Heart left ventricle (tissue), 16 donors: ENCODE results near the gene PPP4R2. TPM values are rescaled to one million over a fixed set of nuclear protein-coding genes. Genes with fewer than 3 reads are reported as not detected.

Source experiments
- ATAC-seq, 4 donors: fragments of 200-7000 bp; cut with Tn5 transposase; one replicate each; pipeline ENCODE4 v1.9.1; 2020 to 2022; ENCODE audit warnings: moderate library complexity in 4 of 4, mild to moderate bottlenecking in 3 of 4, moderate number of reproducible peaks in 1 of 4
- DNase-seq, 5 donors: peaks; one replicate each; pipeline ENCODE4 v3.0.0-alpha.2; 2020
- H3K27ac ChIP-seq, 12 donors: fragments of 200-600 bp; sonication (generic) in 4 of 12; one replicate each; pipeline versions ENCODE4 v1.5.0 to v1.8.0; 2016 to 2022; ENCODE audit warnings: mild to moderate bottlenecking in 2 of 12
- H3K27me3 ChIP-seq, 9 donors: fragments of 200-600 bp; sonication (generic) in 2 of 9; one replicate each; pipeline versions ENCODE4 v1.5.1 to v1.8.0; 2016 to 2022; ENCODE audit warnings: mild to moderate bottlenecking in 3 of 9
- H3K36me3 ChIP-seq, 9 donors: fragments of 200-600 bp; sonication (generic) in 2 of 9; one replicate each; pipeline versions ENCODE4 v1.5.0 to v1.8.0; 2018 to 2022; ENCODE audit warnings: mild to moderate bottlenecking in 2 of 9
- H3K4me1 ChIP-seq, 12 donors: fragments of 200-600 bp; sonication (generic) in 4 of 12; one replicate each; pipeline versions ENCODE4 v1.5.0 to v1.8.0; 2016 to 2022; ENCODE audit warnings: mild to moderate bottlenecking in 3 of 12
- H3K4me3 ChIP-seq, 12 donors: fragments of 200-600 bp; sonication (generic) in 4 of 12; one replicate each; pipeline versions ENCODE4 v1.5.0 to v1.8.0; 2017 to 2022; ENCODE audit warnings: mild to moderate bottlenecking in 9 of 12, moderate library complexity in 4 of 12
- H3K9me3 ChIP-seq, 12 donors: fragments of 200-600 bp; sonication (generic) in 4 of 12; one replicate each; pipeline versions ENCODE4 v1.5.0 to v1.8.0; 2016 to 2022; ENCODE audit warnings: mild to moderate bottlenecking in 1 of 12
- CTCF ChIP-seq, 12 donors: fragments of 200-600 bp; sonication (generic) in 4 of 12; IDR thresholded peaks; one replicate each; pipeline versions ENCODE4 v1.5.0 to v1.8.0; 2018 to 2022; ENCODE audit warnings: antibody characterized with exemption in 12 of 12, mild to moderate bottlenecking in 5 of 12
- POLR2A ChIP-seq, 2 donors: fragments of 450-650 bp; IDR thresholded peaks; one replicate each; pipeline ENCODE4 v1.6.1; 2017; ENCODE audit warnings: antibody characterized with exemption in 2 of 2, mild to moderate bottlenecking in 2 of 2, moderate library complexity in 2 of 2
- WGBS, 4 donors: extraction: QIAGEN DNeasy Blood & Tissue Kit in 2 of 4; methylation state at CpG; one replicate each; pipeline versions ENCODE4 v1.1.5 to v1.1.7; 2013 to 2018; 5-methylcytosine and 5-hydroxymethylcytosine counted together
- intact Hi-C, 10 donors: fragments of 100-400 bp; cut with DNase I; formaldehyde crosslinking; loops; one replicate each; pipeline versions ENCODE4 v1.11.1 to v1.14.2; 2022
- long read RNA-seq, 3 donors: library from polyadenylated mRNA; unstranded; transcript quantifications; one replicate each; pipeline ENCODE4 v2.0.0, GENCODE V29; 2020 to 2021
- polyA plus RNA-seq, 2 donors: library from polyadenylated mRNA; stranded (reverse); fragments of 200-250 nt; gene quantifications; one replicate each; pipeline ENCODE4 v1.2.3, GENCODE V29; 2013
- total RNA-seq, 9 donors: library from RNA; depleted of rRNA in 2 of 9; stranded (reverse); fragments of >200 nt in 2 of 9; fragmentation: NEBNext Ultra II Directional in 3 of 9; extraction: Animal tissue kit (Norgen Biotek cat#: 25700) in 3 of 9; gene quantifications; one replicate each; pipeline versions ENCODE4 v1.1.0 to v1.2.4, GENCODE V29; 2016 to 2023
- donor health status: ischemic (EF 13 %, LVEDD 7.1; RV severe dilation, severe dysfunction).
- donor health status: healthy with polysubstance abuse.
- donor health status: DM: no; HTN: yes; CAD: no.
- donor health status: DM: no; HTN: no; CAD: no.
- donor health status: ischemic (EF 25% LVEDD 6.9; RV normal size, moderate dysfunction).
- donor health status: ischemic (EF 25% LVEDD 5.7; RV mildly dilated, moderate dysfunction).
- donor health status: healthy.
- donor health status: DM: yes; HTN: yes; CAD: no.
- donor health status: ischemic (EF 35%, LVEDD 5.7; RV mildly dilated, moderate dysfunction).
- donor health status: nonischemic (EF 11% LVEDD 7.7; RV severe dilation, severe dysfunction).
- donor health status: DM: yes; HTN: yes; CAD: no.
- donor health status: PGD.
- donor health status: ischemic (EF 29% LVEDD 5.4; RV normal size, mild dysfunction).
- donor health status: nonischemic (EF 23%, LVEDD 6.1; RV moderate dilation, normal function).

PPP4R2 gene
- total RNA-seq (10 to 100 TPM; 41.2 to 69.7 (median 50.0) TPM), polyA plus RNA-seq (10 to 100 TPM; 17.0 to 22.0 TPM)
- long read RNA-seq, donor 1, full-length matches to known transcripts, result 76 of 99 reads
- long read RNA-seq, donor 1, partial matches to known transcripts, result 8 of 99 reads
- long read RNA-seq, donor 1, other reads (novel, unspliced or antisense), result 15 of 99 reads
- long read RNA-seq, donor 2, full-length matches to known transcripts, result 10 of 21 reads
- long read RNA-seq, donor 2, partial matches to known transcripts, result 9 of 21 reads
- long read RNA-seq, donor 2, other reads (novel, unspliced or antisense), result 2 of 21 reads
- long read RNA-seq, donor 3, full-length matches to known transcripts, result 71 of 88 reads
- long read RNA-seq, donor 3, partial matches to known transcripts, result 3 of 88 reads
- long read RNA-seq, donor 3, other reads (novel, unspliced or antisense), result 14 of 88 reads

- intact Hi-C loops, result loop anchor here in 8 of 10 donors (1.0 to 5.0 kb wide), 11 partner anchors 34 to 149 kb away; partner anchors contain the start of gene SHQ1 (in 3 of the 8)
- no peaks in the 10 kb centered on the region for H3K9me3 ChIP-seq
- peak within 1 kb of the TSS; percentile 53 to 99 (median 89) for H3K4me3 ChIP-seq
- H3K27me3 ChIP-seq, result no peaks in the 10 kb centered on the region
- TF ChIP-seq POLR2A (IDR thresholded peaks at IDR 0.05) (peak in 1 of 2 donors; percentile 83), CTCF (IDR thresholded peaks at IDR 0.05) (peak in 1 of 12 donors; percentile 26)
- ATAC-seq (peak; percentile 88 to 98 (median 96)), DNase-seq (peak; percentile 90 to 93 (median 92))
- 1 to 4% (median 1%) methylated on average over 18 to 69 of the region's 75 CpGs for WGBS, 4 donors
- H3K27ac ChIP-seq, result peak within 1 kb of the TSS; percentile 91 to 99 (median 98)
- peaks cover 0 to 49% (median 35%) of the 10 kb centered on the region in 12 donors for H3K4me1 ChIP-seq
- peaks cover 0 to 30% (median 20%) of the 10 kb centered on the region in 9 donors for H3K36me3 ChIP-seq
Measured at GRCh38 chr3:72996473-72997333, at the start of gene PPP4R2. Gene PPP4R2, plus strand, starts transcription at chr3:72996811. Its CDS starts 227 bp downstream, at chr3:72997038.

- intact Hi-C loops, result no loop called here
- 80 to 86% (median 83%) methylated on average over 8 of the region's 8 CpGs for WGBS, 4 donors
- ATAC-seq, result no peak
Measured at GRCh38 chr3:72947715-72948490, 48.7 kb upstream of the PPP4R2 start.

DNA sequence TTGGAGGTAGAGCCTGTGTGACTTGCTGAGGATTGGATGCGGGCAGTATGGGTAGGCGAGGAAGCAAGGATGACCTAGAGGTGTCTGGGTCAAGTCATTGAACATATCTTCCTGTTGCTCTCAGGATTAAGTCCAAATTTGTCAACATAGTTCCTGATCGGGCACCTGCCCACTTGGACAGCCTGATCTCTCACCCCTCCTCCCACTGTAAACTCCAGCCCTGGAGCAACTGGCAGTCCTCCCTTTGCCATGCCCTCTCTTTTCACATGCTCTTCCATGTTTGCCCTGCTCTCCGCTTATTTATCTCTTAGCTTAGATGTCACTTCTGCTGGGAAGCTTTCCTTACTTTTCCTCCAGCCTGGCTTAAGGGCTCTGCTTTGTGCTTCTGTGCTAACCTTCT lies 47.6 kb upstream of the PPP4R2 start:
- DNase-seq (no peak), ATAC-seq (peak in 2 of 4 donors; percentile 30 to 33)
- no peaks in the 10 kb centered on the region for H3K9me3 ChIP-seq
- H3K36me3 ChIP-seq, result no peaks in the 10 kb centered on the region
- whole genome bisulfite sequencing, 4 donors, result 65 to 73% (median 67%) methylated on average over 4 of the region's 4 CpGs
- TF ChIP-seq POLR2A (IDR thresholded peaks at IDR 0.05) (no peak), CTCF (IDR thresholded peaks at IDR 0.05) (no peak)
- intact Hi-C loops, result no loop called here
- H3K27ac ChIP-seq, result no peak overlapping the region
- H3K27me3 ChIP-seq, result no peaks in the 10 kb centered on the region
- H3K4me3 ChIP-seq, result no peak overlapping the region
- peaks cover 0 to 7% (median 0%) of the 10 kb centered on the region in 12 donors for H3K4me1 ChIP-seq

More at GRCh38 chr3:72947715-72948490, 48.7 kb upstream of the PPP4R2 start:
- H3K9me3 ChIP-seq, result no peaks in the 10 kb centered on the region
- no peak for DNase-seq
- no peaks in the 10 kb centered on the region for H3K27me3 ChIP-seq
- H3K27ac ChIP-seq, result no peak overlapping the region
- TF ChIP-seq CTCF (IDR thresholded peaks at IDR 0.05) (no peak), POLR2A (IDR thresholded peaks at IDR 0.05) (no peak)
- H3K4me1 ChIP-seq, result peaks cover 0 to 7% (median 0%) of the 10 kb centered on the region in 12 donors
- no peak overlapping the region for H3K4me3 ChIP-seq
- no peaks in the 10 kb centered on the region for H3K36me3 ChIP-seq
